HG03039 (cell line): ENCODE measurements around the gene BIN2.
"Not testable (repeated sequence)": the region's sequence is repeated elsewhere in the genome, so short reads cannot be mapped to it uniquely, and the experiment has no call there.

Experiments
- ATAC-seq: cut with Tn5 transposase; IDR thresholded peaks from one replicate; pipeline ENCODE4 v1.9.1; 2021; ENCODE audit warnings: mild to moderate bottlenecking, moderate library complexity; ENCODE audit not compliant: unreplicated experiment

BIN2 gene

DNA sequence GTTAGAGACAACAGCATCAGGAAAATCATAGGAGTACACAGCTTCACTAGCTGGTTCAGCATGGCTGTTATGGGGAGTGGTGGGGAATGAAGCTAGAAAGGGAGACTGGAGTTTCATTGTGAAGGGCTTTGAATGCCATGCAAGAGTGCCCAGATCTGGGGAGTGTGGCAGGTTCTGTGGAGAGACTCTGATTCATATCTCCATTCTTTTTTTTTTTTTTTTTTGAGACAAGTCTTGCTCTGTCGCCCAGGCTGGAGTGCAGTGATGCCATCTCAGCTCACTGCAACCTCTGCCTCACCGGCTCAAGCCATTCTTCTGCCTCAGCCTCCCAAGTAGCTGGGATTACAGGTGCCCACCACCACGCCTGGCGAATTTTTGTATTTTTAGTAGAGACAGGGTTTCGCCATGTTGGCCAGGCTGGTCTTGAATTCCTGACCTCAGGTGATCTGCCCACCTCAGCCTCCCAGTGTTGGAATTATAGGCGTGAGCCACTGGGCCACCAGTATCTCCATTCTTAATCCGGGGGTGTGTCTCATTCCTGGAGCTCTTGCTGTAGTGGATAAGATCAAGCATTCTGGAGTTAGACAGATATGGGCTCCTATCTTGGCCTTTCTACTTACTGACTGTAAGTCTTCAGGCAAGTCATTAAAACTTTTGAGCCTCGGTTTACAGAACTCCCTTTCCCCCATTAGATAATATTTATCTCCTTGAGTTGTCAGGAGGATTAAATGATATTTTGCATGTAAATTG lies 5.7 kb downstream of the BIN2 start:
- ATAC-seq: not testable (repeated sequence)

- no peak for ATAC-seq
Measured at GRCh38 chr12:51311389-51311788, 12.6 kb downstream of the BIN2 start.

GRCh38 chr12:51307655-51308593 lies 16.1 kb downstream of the BIN2 start:
- no peak for ATAC-seq

DNA sequence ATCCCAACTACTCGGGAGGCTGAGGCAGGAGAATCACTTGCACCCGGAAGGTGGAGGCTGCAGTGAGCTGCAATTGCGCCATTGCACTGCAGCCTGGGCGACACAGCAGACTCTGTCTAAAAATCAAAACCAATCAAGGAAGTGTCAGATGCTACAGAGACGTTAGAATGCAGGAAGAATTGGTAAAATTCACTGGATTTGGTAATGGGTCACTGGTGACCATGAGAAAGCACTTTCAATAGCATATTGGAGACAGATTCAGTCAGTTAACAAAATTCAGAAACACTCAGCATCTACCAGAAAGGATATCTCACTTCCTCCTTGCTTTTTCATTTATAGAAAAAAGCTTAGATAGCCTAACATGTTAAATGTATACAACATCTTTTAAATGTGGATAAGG lies 17.5 kb downstream of the BIN2 start:
- ATAC-seq: no peak

DNA sequence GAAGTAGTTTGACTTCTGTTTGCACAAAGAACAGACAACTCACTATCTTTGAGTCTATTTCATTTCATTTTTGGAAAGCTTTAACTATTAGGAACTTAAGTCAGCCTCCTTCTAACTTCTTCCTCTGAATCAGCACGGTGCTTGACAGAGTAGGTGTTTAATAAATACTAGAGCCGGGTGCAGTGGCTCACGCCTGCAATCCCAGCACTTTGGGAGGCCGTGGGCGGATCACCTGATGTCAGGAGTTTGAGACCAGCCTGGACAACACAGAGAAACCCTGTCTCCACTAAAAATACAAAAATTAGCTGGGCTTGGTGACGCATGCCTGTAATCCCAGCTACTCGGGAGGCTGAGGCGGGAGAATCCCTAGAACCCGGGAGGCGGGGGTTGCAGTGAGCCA lies 23.2 kb downstream of the BIN2 start:
- not testable (repeated sequence) for ATAC-seq

- ATAC-seq: no peak
Measured at GRCh38 chr12:51295651-51296050, 28.3 kb downstream of the BIN2 start.

- not testable (repeated sequence) for ATAC-seq
Measured at GRCh38 chr12:51294097-51294496, 29.9 kb downstream of the BIN2 start.

DNA sequence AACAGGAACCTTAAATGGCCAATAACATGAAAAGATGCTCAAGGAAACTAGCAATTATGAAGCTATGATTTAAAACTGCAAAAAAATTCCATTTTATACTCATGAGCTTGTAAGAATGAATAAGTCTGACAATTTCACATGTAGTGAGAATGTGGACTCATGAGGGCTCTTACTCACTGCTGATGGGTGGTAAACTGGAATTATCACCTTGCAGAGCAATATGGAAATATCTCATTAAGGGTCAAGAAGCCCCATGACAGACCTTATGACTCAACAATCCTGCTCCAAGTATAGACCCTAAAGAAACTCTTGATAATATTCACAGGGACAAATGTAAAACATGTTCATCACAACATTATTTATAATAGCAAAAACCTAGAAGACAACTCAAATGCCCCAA lies 30.3 kb downstream of the BIN2 start:
- ATAC-seq: no peak

- not testable (repeated sequence) for ATAC-seq
Measured at GRCh38 chr12:51291603-51292513, 32.1 kb downstream of the BIN2 start.

DNA sequence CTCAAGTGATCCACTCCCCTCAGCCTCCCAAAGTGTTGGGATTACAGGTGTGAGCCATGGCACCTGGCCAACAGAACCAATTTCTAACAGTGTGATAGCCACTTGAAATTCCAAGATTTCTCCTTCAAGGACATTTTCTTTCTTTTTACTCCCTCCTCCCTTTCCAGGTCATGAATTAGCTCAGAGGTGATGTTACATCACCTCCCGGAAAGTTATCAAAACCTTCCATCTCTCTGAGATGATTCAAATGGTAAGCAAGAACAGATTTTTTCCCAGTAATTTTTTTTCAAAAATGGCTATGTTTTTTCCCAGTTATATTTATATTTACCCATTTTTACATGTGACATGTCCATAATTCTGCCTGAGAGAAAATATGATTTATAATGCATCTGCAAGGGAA lies 38.1 kb downstream of the BIN2 start:
- no peak for ATAC-seq

DNA sequence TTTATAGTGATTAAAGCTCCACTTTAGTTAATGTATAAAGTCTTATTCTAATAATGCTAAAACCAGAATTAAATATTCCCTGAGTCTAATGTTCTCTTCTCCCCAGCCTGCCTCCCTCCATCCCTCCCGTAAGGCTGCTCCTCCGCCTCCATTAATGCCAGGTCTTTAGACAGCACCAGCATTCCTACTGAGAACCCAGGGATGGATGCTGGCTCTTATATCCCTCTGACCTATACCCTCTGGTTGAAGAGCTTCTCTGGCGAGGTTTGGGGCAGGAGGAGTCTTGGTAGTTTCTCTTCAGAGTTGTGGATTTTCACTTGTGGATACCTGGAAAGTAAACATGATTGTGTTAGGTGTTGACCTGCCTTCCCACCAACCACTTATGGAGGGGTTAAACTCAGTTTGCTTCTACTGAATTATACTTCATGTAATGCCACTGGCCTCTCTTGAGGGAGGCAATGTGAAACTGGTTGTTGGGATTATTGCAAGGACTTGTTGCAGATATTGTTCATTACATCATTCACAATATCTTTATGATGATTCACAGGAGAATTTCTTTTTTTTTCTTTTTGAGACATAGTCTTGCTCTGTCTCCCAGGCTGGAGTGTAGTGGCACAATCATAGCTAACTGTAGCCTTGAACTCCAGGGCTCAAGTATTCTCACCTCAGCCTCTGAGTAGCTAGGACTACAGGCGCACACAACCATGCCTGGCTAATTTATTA lies 42.6 kb downstream of the BIN2 start:
- no peak for ATAC-seq

- no peak for ATAC-seq
Measured at GRCh38 chr12:51275088-51275487, 48.9 kb downstream of the BIN2 start.

- ATAC-seq: not testable (repeated sequence)
Measured at GRCh38 chr12:51272810-51273209, 51.2 kb downstream of the BIN2 start.

- ATAC-seq: no peak
Measured at GRCh38 chr12:51270951-51271518, 52.9 kb downstream of the BIN2 start.

GRCh38 chr12:51270067-51270950 lies 53.7 kb downstream of the BIN2 start, which contains the start of gene SMAGP:
SMAGP (minus strand) TSS chr12:51270415; CDS start chr12:51269278, 1,137 bp downstream.
- no peak for ATAC-seq

GRCh38 chr12:51269174-51270066 lies 54.6 kb downstream of the BIN2 start:
- no peak for ATAC-seq

DNA sequence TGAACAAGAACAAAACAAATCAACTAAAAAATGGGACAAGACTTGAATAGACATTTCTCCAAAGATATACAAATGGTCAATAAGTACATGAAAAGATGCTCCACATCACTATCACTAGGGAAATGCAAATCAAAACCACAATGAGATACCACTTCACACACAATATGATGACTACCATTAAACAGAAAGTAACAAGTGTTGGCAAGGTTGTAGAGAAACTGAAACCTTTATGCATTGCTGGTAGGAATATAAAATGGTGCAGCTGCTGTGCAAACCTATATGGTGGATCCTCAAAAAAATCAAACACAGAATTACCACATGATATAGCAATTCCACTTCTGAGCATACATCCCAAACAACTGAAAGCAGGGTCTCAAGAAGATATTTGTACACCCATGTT lies 59.0 kb downstream of the BIN2 start:
- no peak for ATAC-seq

DNA sequence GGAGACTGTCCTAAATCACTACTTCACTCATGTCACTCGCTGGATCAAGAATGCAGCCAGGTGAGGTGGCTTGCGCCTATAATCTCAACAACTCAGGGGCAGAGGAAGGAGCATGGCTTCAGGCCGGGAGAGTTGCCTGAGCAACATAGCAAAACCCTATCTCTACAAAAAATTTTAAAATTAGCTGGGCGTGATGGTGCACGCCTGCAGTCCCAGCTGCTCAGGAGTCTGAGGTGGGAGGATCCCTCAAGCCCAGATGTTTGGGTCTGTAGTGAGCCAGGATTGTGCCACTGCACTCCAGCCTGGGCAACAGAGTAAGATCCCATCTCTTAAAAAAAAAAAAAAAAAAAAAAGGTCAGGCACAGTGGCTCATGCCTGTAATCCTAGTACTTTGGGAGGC lies 59.7 kb downstream of the BIN2 start:
- no peak for ATAC-seq
